Neutrophil (primary cell): ENCODE measurements around the gene SLC7A6OS.
"Not testable (repeated sequence)": the region's sequence is repeated elsewhere in the genome, so short reads cannot be mapped to it uniquely, and the experiment has no call there.

Experiments used
- H3K27ac ChIP-seq: fragments of 200-600 bp; sonication (generic); 2 replicates; pipeline ENCODE4 v1.5.1; 2016; ENCODE audit warnings: mild to moderate bottlenecking, moderate library complexity
- H3K27me3 ChIP-seq: fragments of 200-600 bp; sonication (generic); 2 replicates; pipeline ENCODE4 v1.6.0; 2016; ENCODE audit warnings: mild to moderate bottlenecking
- H3K36me3 ChIP-seq: fragments of 200-600 bp; sonication (generic); 2 replicates; pipeline ENCODE4 v1.5.1; 2017
- H3K4me1 ChIP-seq, 2 experiments: fragments of 200-600 bp in 1 of 2; sonication (generic) in 1 of 2; 1 replicate in 1 of 2; 2 replicates in 1 of 2; pipeline versions ENCODE4 v1.5.1 to v1.6.1; 2013 to 2016; ENCODE audit warnings: low read depth in 1 of 2, low read length in 1 of 2, mild to moderate bottlenecking in 1 of 2, moderate library complexity in 1 of 2; ENCODE audit not compliant: control insufficient read depth in 1 of 2, insufficient read depth in 1 of 2
- H3K4me3 ChIP-seq, 2 experiments: fragments of 200-600 bp in 1 of 2; sonication (generic) in 1 of 2; 1 replicate in 1 of 2; 2 replicates in 1 of 2; pipeline ENCODE4 v1.5.1; 2013 to 2016; ENCODE audit warnings: low read depth in 1 of 2, low read length in 1 of 2, mild to moderate bottlenecking in 1 of 2, moderate library complexity in 1 of 2
- H3K9me3 ChIP-seq: fragments of 200-600 bp; sonication (generic); 2 replicates; pipeline ENCODE4 v1.5.1; 2016
- CTCF ChIP-seq: fragments of 200-600 bp; sonication (generic); IDR thresholded peaks from 2 replicates; pipeline ENCODE4 v1.5.1; 2016; ENCODE audit warnings: antibody characterized with exemption

Gene SLC7A6OS

GRCh38 chr16:68289621-68290329, 21.0 kb downstream of the SLC7A6OS start:
- Histone ChIP-seq H3K36me3 (peaks cover 24% of the 10 kb centered on the region), H3K27ac (no peak overlapping the region), H3K4me1 (peaks cover 39 to 46% of the 10 kb centered on the region in 2 experiments)

GRCh38 chr16:68289202-68289601, 21.5 kb downstream of the SLC7A6OS start:
- H3K4me1 ChIP-seq = peaks cover 45 to 52% of the 10 kb centered on the region in 2 experiments
- H3K27ac ChIP-seq = peak overlapping the region; percentile 13
- no peaks in the 10 kb centered on the region for H3K27me3 ChIP-seq
- H3K4me3 ChIP-seq = no peak overlapping the region
- no peak for TF ChIP-seq CTCF
- peaks cover 19% of the 10 kb centered on the region for H3K36me3 ChIP-seq
- H3K9me3 ChIP-seq = no peaks in the 10 kb centered on the region

More at GRCh38 chr16:68289621-68290329, 21.0 kb downstream of the SLC7A6OS start:
- Histone ChIP-seq H3K9me3 (no peaks in the 10 kb centered on the region), H3K4me3 (no peak overlapping the region), H3K27me3 (no peaks in the 10 kb centered on the region)
- TF ChIP-seq CTCF = no peak

- peaks cover 49 to 56% of the 10 kb centered on the region in 2 experiments for H3K4me1 ChIP-seq
- H3K4me3 ChIP-seq, H3K9me3 ChIP-seq, H3K27me3 ChIP-seq: not testable (repeated sequence)
- H3K27ac ChIP-seq = peak overlapping the region; percentile 56
- peaks cover 15% of the 10 kb centered on the region for H3K36me3 ChIP-seq
Measured at GRCh38 chr16:68288796-68289195, 21.9 kb downstream of the SLC7A6OS start.

- Histone ChIP-seq H3K4me3 (no peak overlapping the region), H3K36me3 (peaks cover 14% of the 10 kb centered on the region), H3K9me3 (no peaks in the 10 kb centered on the region), H3K4me1 (peaks cover 54 to 61% of the 10 kb centered on the region in 2 experiments), H3K27ac (peak overlapping the region; percentile 56), H3K27me3 (no peaks in the 10 kb centered on the region)
- TF ChIP-seq CTCF = no peak
Measured at GRCh38 chr16:68288252-68288650, 22.5 kb downstream of the SLC7A6OS start.

GRCh38 chr16:68287276-68288251, 23.2 kb downstream of the SLC7A6OS start:
- H3K9me3 ChIP-seq = no peaks in the 10 kb centered on the region
- TF ChIP-seq CTCF = no peak
- H3K36me3 ChIP-seq = peaks cover 8% of the 10 kb centered on the region
- H3K27ac ChIP-seq = peak overlapping the region; percentile 56
- H3K27me3 ChIP-seq = no peaks in the 10 kb centered on the region
- H3K4me3 ChIP-seq = no peak overlapping the region
- H3K4me1 ChIP-seq = peaks cover 59 to 68% of the 10 kb centered on the region in 2 experiments
